ENCODE results near the gene TBC1D14.

TBC1D14 gene

GRCh38 chr4:6916069-6916586 is 6.5 kb downstream of the TBC1D14 start:
- H3K9me3 ChIP-seq, result no peaks in the 10 kb centered on the region
- TF ChIP-seq CTCF (IDR thresholded peaks at IDR 0.05; ENCODE audit: low read depth, low read length), result no peak
- H3K36me3 ChIP-seq, result no peaks in the 10 kb centered on the region
- DNase-seq, result no peak
- H3K4me1 ChIP-seq, result peaks cover 15% of the 10 kb centered on the region
- no peak overlapping the region for H3K4me3 ChIP-seq (ENCODE audit: low read depth, low read length)
- H3K27me3 ChIP-seq, result no peaks in the 10 kb centered on the region

GRCh38 chr4:6916587-6917460 is 7.2 kb downstream of the TBC1D14 start:
- Histone ChIP-seq H3K4me1 (peaks cover 15% of the 10 kb centered on the region), H3K27me3 (no peaks in the 10 kb centered on the region)
- DNase-seq, result peak; percentile 48

GRCh38 chr4:6917461-6918271 is 8.0 kb downstream of the TBC1D14 start:
- H3K4me3 ChIP-seq (ENCODE audit: low read depth, low read length), result no peak overlapping the region
- peaks cover 15% of the 10 kb centered on the region for H3K4me1 ChIP-seq
- H3K9me3 ChIP-seq, result no peaks in the 10 kb centered on the region
- peak; percentile 66 for TF ChIP-seq CTCF (IDR thresholded peaks at IDR 0.05; ENCODE audit: low read depth, low read length)
- no peaks in the 10 kb centered on the region for H3K36me3 ChIP-seq
- peak; percentile 64 for DNase-seq
- no peaks in the 10 kb centered on the region for H3K27me3 ChIP-seq

More at GRCh38 chr4:6916587-6917460, 7.2 kb downstream of the TBC1D14 start:
- H3K9me3 ChIP-seq, result no peaks in the 10 kb centered on the region
- no peaks in the 10 kb centered on the region for H3K36me3 ChIP-seq
- TF ChIP-seq CTCF (IDR thresholded peaks at IDR 0.05; ENCODE audit: low read depth, low read length), result no peak
- H3K4me3 ChIP-seq (ENCODE audit: low read depth, low read length), result no peak overlapping the region

- Histone ChIP-seq H3K27me3 (no peaks in the 10 kb centered on the region), H3K36me3 (no peaks in the 10 kb centered on the region), H3K9me3 (no peaks in the 10 kb centered on the region), H3K4me3 (ENCODE audit: low read depth, low read length) (no peak overlapping the region), H3K4me1 (peaks cover 15% of the 10 kb centered on the region)
- TF ChIP-seq CTCF (IDR thresholded peaks at IDR 0.05; ENCODE audit: low read depth, low read length), result no peak
- DNase-seq, result no peak
Observed at GRCh38 chr4:6918338-6918737, 8.7 kb downstream of the TBC1D14 start.

- Histone ChIP-seq H3K9me3 (no peaks in the 10 kb centered on the region), H3K36me3 (peaks cover 5% of the 10 kb centered on the region; the same call in 1 of the 2 replicates), H3K27me3 (no peaks in the 10 kb centered on the region), H3K4me3 (ENCODE audit: low read depth, low read length) (no peak overlapping the region), H3K4me1 (peaks cover 15% of the 10 kb centered on the region)
- no peak for TF ChIP-seq CTCF (IDR thresholded peaks at IDR 0.05; ENCODE audit: low read depth, low read length)
- no peak for DNase-seq
Observed at GRCh38 chr4:6920171-6920570, 10.5 kb downstream of the TBC1D14 start.

Data from BE2C (cell line).